Stomach smooth muscle (tissue), 2 donors: ENCODE results near the gene PSD4.

Experiments used
- H3K27ac ChIP-seq: one replicate; pipeline ENCODE4 v1.7.0; 2013; ENCODE audit warnings: mild to moderate bottlenecking, low read length, inconsistent platforms
- H3K27me3 ChIP-seq, 2 donors: one replicate each; pipeline ENCODE4 v1.7.0; 2013; ENCODE audit warnings: low read length in 2 of 2; ENCODE audit not compliant: insufficient read depth in 2 of 2, control insufficient read depth in 1 of 2
- H3K36me3 ChIP-seq, 2 donors: one replicate each; pipeline ENCODE4 v1.7.0; 2013; ENCODE audit warnings: low read length in 2 of 2; ENCODE audit not compliant: control insufficient read depth in 2 of 2, insufficient read depth in 2 of 2
- H3K4me1 ChIP-seq: one replicate; pipeline ENCODE4 v1.7.0; 2013; ENCODE audit warnings: low read length; ENCODE audit not compliant: control insufficient read depth, insufficient read depth
- H3K4me3 ChIP-seq, 2 donors: one replicate each; pipeline ENCODE4 v1.7.0; 2013; ENCODE audit warnings: low read length in 2 of 2
- H3K9ac ChIP-seq, 2 donors: one replicate each; pipeline ENCODE4 v1.7.0; 2013; ENCODE audit warnings: low read length in 2 of 2, mild to moderate bottlenecking in 1 of 2
- H3K9me3 ChIP-seq, 2 donors: one replicate each; pipeline ENCODE4 v1.7.0; 2013; ENCODE audit warnings: low read length in 2 of 2; ENCODE audit not compliant: control insufficient read depth in 2 of 2
- donor health status: healthy.
- donor health status: Pancreatic carcinoma.

The PSD4 gene

GRCh38 chr2:113202305-113203216 lies 28.8 kb downstream of the PSD4 start:
- no peak overlapping the region for H3K9ac ChIP-seq
- H3K27ac ChIP-seq: no peak overlapping the region
- H3K4me1 ChIP-seq: peaks cover 6% of the 10 kb centered on the region
- H3K27me3 ChIP-seq: no peaks in the 10 kb centered on the region
- H3K36me3 ChIP-seq: no peaks in the 10 kb centered on the region
- H3K9me3 ChIP-seq: no peaks in the 10 kb centered on the region
- H3K4me3 ChIP-seq: no peak overlapping the region

GRCh38 chr2:113203217-113203530 lies 29.4 kb downstream of the PSD4 start:
- Histone ChIP-seq H3K9me3 (no peaks in the 10 kb centered on the region), H3K27ac (no peak overlapping the region), H3K4me3 (no peak overlapping the region), H3K9ac (no peak overlapping the region), H3K27me3 (no peaks in the 10 kb centered on the region), H3K4me1 (peaks cover 6% of the 10 kb centered on the region), H3K36me3 (no peaks in the 10 kb centered on the region)

GRCh38 chr2:113203901-113204519 lies 30.2 kb downstream of the PSD4 start:
- no peaks in the 10 kb centered on the region for H3K9me3 ChIP-seq
- H3K27ac ChIP-seq: no peak overlapping the region
- no peak overlapping the region for H3K9ac ChIP-seq

GRCh38 chr2:113206251-113206650 lies 32.5 kb downstream of the PSD4 start:
- Histone ChIP-seq H3K9ac (no peak overlapping the region), H3K27ac (no peak overlapping the region), H3K4me1 (peaks cover 8% of the 10 kb centered on the region)

More at GRCh38 chr2:113203901-113204519, 30.2 kb downstream of the PSD4 start:
- Histone ChIP-seq H3K27me3 (no peaks in the 10 kb centered on the region), H3K4me3 (no peak overlapping the region), H3K36me3 (no peaks in the 10 kb centered on the region), H3K4me1 (no peaks in the 10 kb centered on the region)

GRCh38 chr2:113207021-113207420 lies 33.2 kb downstream of the PSD4 start:
- no peak overlapping the region for H3K27ac ChIP-seq
- H3K9me3 ChIP-seq: no peaks in the 10 kb centered on the region
- no peak overlapping the region for H3K4me3 ChIP-seq
- H3K27me3 ChIP-seq: no peaks in the 10 kb centered on the region
- H3K9ac ChIP-seq: no peak overlapping the region
- peaks cover 11% of the 10 kb centered on the region for H3K4me1 ChIP-seq
- no peaks in the 10 kb centered on the region for H3K36me3 ChIP-seq

More at GRCh38 chr2:113206251-113206650, 32.5 kb downstream of the PSD4 start:
- no peaks in the 10 kb centered on the region for H3K27me3 ChIP-seq
- H3K36me3 ChIP-seq: no peaks in the 10 kb centered on the region
- H3K9me3 ChIP-seq: no peaks in the 10 kb centered on the region
- H3K4me3 ChIP-seq: no peak overlapping the region

GRCh38 chr2:113208396-113208795 lies 34.6 kb downstream of the PSD4 start:
- H3K9me3 ChIP-seq: no peaks in the 10 kb centered on the region
- no peaks in the 10 kb centered on the region for H3K27me3 ChIP-seq
- H3K9ac ChIP-seq: no peak overlapping the region
- H3K27ac ChIP-seq: no peak overlapping the region
- peaks cover 16% of the 10 kb centered on the region for H3K4me1 ChIP-seq
- no peaks in the 10 kb centered on the region for H3K36me3 ChIP-seq
- no peak overlapping the region for H3K4me3 ChIP-seq

- Histone ChIP-seq H3K27ac (no peak overlapping the region), H3K4me1 (peaks cover 16% of the 10 kb centered on the region)
These were observed 35.4 kb downstream of the PSD4 start for GRCh38 chr2:113209011-113209645.

GRCh38 chr2:113209646-113210171 lies 35.9 kb downstream of the PSD4 start:
- Histone ChIP-seq H3K9me3 (no peaks in the 10 kb centered on the region), H3K9ac (no peak overlapping the region), H3K27ac (no peak overlapping the region), H3K4me3 (no peak overlapping the region), H3K4me1 (peaks cover 16% of the 10 kb centered on the region), H3K36me3 (no peaks in the 10 kb centered on the region), H3K27me3 (no peaks in the 10 kb centered on the region)

More at GRCh38 chr2:113209011-113209645, 35.4 kb downstream of the PSD4 start:
- no peaks in the 10 kb centered on the region for H3K9me3 ChIP-seq
- H3K27me3 ChIP-seq: no peaks in the 10 kb centered on the region
- no peak overlapping the region for H3K4me3 ChIP-seq
- H3K9ac ChIP-seq: no peak overlapping the region
- no peaks in the 10 kb centered on the region for H3K36me3 ChIP-seq

GRCh38 chr2:113211226-113212105 lies 37.7 kb downstream of the PSD4 start:
- H3K4me3 ChIP-seq: no peak overlapping the region
- H3K36me3 ChIP-seq: no peaks in the 10 kb centered on the region
- peaks cover 16% of the 10 kb centered on the region for H3K4me1 ChIP-seq
- no peaks in the 10 kb centered on the region for H3K27me3 ChIP-seq
- no peak overlapping the region for H3K27ac ChIP-seq
- peak overlapping the region in 1 of 2 donors; percentile 25 for H3K9ac ChIP-seq
- H3K9me3 ChIP-seq: no peaks in the 10 kb centered on the region
